Jurkat, Clone E6-1 (cell line): ENCODE data around the gene FAM107B.
A peak's percentile ranks its signal among the peaks of the same experiment; 100 is the strongest.

Experiments used
- DNase-seq: peaks from one replicate; pipeline ENCODE4 v3.0.0-alpha.2; 2011; ENCODE audit warnings: low read depth, low spot score
- H3K4me3 ChIP-seq: 2 replicates; pipeline ENCODE4 v1.5.1; 2011; ENCODE audit warnings: mild to moderate bottlenecking, low read length, control low read depth, moderate library complexity

Gene FAM107B

GRCh38 chr10:14781763-14782162 lies 7.1 kb upstream of the FAM107B start:
- no peak for DNase-seq

GRCh38 chr10:14779001-14779651 lies 4.4 kb upstream of the FAM107B start:
- DNase-seq, result no peak
- no peak overlapping the region for H3K4me3 ChIP-seq

More at GRCh38 chr10:14781763-14782162, 7.1 kb upstream of the FAM107B start:
- H3K4me3 ChIP-seq, result no peak overlapping the region

- no peak overlapping the region for H3K4me3 ChIP-seq
- no peak for DNase-seq
Measured at GRCh38 chr10:14776546-14776945, 1.8 kb upstream of the FAM107B start.

GRCh38 chr10:14775656-14776055 lies 959 bp upstream of the FAM107B start:
- H3K4me3 ChIP-seq, result no peak overlapping the region
- no peak for DNase-seq

GRCh38 chr10:14774214-14774580 lies 500 bp downstream of the FAM107B start:
- DNase-seq, result no peak
- H3K4me3 ChIP-seq, result no peak overlapping the region

GRCh38 chr10:14773551-14774213 lies 1.0 kb downstream of the FAM107B start:
- DNase-seq, result no peak
- no peak overlapping the region for H3K4me3 ChIP-seq

GRCh38 chr10:14772399-14772798 lies 2.3 kb downstream of the FAM107B start:
- no peak for DNase-seq
- no peak overlapping the region for H3K4me3 ChIP-seq

GRCh38 chr10:14770927-14771326 lies 3.8 kb downstream of the FAM107B start:
- no peak overlapping the region for H3K4me3 ChIP-seq
- no peak for DNase-seq

- H3K4me3 ChIP-seq, result no peak overlapping the region
- no peak for DNase-seq
Measured at GRCh38 chr10:14761372-14761771, 13.3 kb downstream of the FAM107B start.

- H3K4me3 ChIP-seq, result no peak overlapping the region
- DNase-seq, result peak; percentile 18
Measured at GRCh38 chr10:14758994-14759664, 15.6 kb downstream of the FAM107B start.

- H3K4me3 ChIP-seq, result no peak overlapping the region
- DNase-seq, result no peak
Measured at GRCh38 chr10:14758451-14758850, 16.2 kb downstream of the FAM107B start.

GRCh38 chr10:14757986-14758385 lies 16.7 kb downstream of the FAM107B start:
- DNase-seq, result no peak
- H3K4me3 ChIP-seq, result no peak overlapping the region

- DNase-seq, result peak; percentile 6
- no peak overlapping the region for H3K4me3 ChIP-seq
Measured at GRCh38 chr10:14757394-14757793, 17.3 kb downstream of the FAM107B start.

- no peak overlapping the region for H3K4me3 ChIP-seq
- DNase-seq, result no peak
Measured at GRCh38 chr10:14753441-14753840, 21.3 kb downstream of the FAM107B start.

GRCh38 chr10:14751921-14752320 lies 22.8 kb downstream of the FAM107B start:
- no peak overlapping the region for H3K4me3 ChIP-seq
- no peak for DNase-seq

GRCh38 chr10:14751014-14751896 lies 23.4 kb downstream of the FAM107B start:
- DNase-seq, result no peak
- no peak overlapping the region for H3K4me3 ChIP-seq

GRCh38 chr10:14749070-14749809 lies 25.5 kb downstream of the FAM107B start:
- no peak overlapping the region for H3K4me3 ChIP-seq
- DNase-seq, result no peak

- DNase-seq, result no peak
- H3K4me3 ChIP-seq, result no peak overlapping the region
Measured at GRCh38 chr10:14748441-14748840, 26.3 kb downstream of the FAM107B start.

- no peak overlapping the region for H3K4me3 ChIP-seq
- no peak for DNase-seq
Measured at GRCh38 chr10:14742815-14743214, 31.9 kb downstream of the FAM107B start.
